ENCODE results near the gene KRTAP12-4.
A peak's percentile ranks its signal among the peaks of the same experiment; 100 is the strongest.

Gene KRTAP12-4

DNA sequence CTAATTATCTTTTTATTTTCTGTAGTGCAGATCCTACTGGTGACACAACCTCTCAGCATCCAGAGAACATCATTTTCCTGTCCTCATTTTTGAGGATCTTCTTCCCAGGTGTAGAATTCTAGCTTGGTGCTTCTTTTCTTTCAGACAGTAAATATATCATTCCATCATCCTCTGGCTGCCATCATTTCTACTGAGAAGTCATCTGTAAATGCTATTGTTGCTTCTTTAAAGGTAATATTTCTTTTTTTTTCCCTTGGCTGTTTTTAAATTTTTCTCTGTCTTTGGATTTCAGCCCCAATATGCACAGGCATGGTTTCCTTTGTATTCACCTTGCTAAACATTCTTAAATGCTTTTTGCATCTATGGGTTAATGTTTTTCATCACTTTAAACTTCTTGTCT is 30.9 kb downstream of the KRTAP12-4 start:
- ATAC-seq (ENCODE audit: insufficient read depth, low read depth) (no peak), DNase-seq (no peak)
- H3K4me3 ChIP-seq (ENCODE audit: low read depth in 1 of 2, low read length in 2 of 2): no peak overlapping the region
- H3K36me3 ChIP-seq (ENCODE audit: insufficient read depth, low read length): no peaks in the 10 kb centered on the region
- H3K4me2 ChIP-seq (ENCODE audit: insufficient read depth, low read length): no peak overlapping the region
- H4K20me1 ChIP-seq (ENCODE audit: insufficient read depth, low read length): no peaks in the 10 kb centered on the region
- H3K27me3 ChIP-seq (ENCODE audit: insufficient read depth, low read length, poor library complexity): no peaks in the 10 kb centered on the region
- TF ChIP-seq, protein P1, sequence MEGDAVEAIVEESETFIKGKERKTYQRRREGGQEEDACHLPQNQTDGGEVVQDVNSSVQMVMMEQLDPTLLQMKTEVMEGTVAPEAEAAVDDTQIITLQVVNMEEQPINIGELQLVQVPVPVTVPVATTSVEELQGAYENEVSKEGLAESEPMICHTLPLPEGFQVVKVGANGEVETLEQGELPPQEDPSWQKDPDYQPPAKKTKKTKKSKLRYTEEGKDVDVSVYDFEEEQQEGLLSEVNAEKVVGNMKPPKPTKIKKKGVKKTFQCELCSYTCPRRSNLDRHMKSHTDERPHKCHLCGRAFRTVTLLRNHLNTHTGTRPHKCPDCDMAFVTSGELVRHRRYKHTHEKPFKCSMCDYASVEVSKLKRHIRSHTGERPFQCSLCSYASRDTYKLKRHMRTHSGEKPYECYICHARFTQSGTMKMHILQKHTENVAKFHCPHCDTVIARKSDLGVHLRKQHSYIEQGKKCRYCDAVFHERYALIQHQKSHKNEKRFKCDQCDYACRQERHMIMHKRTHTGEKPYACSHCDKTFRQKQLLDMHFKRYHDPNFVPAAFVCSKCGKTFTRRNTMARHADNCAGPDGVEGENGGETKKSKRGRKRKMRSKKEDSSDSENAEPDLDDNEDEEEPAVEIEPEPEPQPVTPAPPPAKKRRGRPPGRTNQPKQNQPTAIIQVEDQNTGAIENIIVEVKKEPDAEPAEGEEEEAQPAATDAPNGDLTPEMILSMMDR (IDR thresholded peaks at IDR 0.05; ENCODE audit: borderline replicate concordance, extremely low read depth, low read length, poor library complexity, severe bottlenecking): no peak
- no peak for TF ChIP-seq EZH2 (IDR thresholded peaks at IDR 0.05; ENCODE audit: borderline replicate concordance, low read depth, low read length, severe bottlenecking)
- H3K4me1 ChIP-seq (ENCODE audit: insufficient read depth, low read length): no peaks in the 10 kb centered on the region
- H3K9ac ChIP-seq (ENCODE audit: low read depth, low read length): no peak overlapping the region
- no peak overlapping the region for H3K27ac ChIP-seq (ENCODE audit: low read length)
- peaks cover 14% of the 10 kb centered on the region for H3K9me3 ChIP-seq (ENCODE audit: insufficient read depth, low read length, severe bottlenecking)
- H2AFZ ChIP-seq (ENCODE audit: low read depth, low read length): no peak overlapping the region
- no peaks in the 10 kb centered on the region for H3K79me2 ChIP-seq (ENCODE audit: insufficient read depth, low read length)

DNA sequence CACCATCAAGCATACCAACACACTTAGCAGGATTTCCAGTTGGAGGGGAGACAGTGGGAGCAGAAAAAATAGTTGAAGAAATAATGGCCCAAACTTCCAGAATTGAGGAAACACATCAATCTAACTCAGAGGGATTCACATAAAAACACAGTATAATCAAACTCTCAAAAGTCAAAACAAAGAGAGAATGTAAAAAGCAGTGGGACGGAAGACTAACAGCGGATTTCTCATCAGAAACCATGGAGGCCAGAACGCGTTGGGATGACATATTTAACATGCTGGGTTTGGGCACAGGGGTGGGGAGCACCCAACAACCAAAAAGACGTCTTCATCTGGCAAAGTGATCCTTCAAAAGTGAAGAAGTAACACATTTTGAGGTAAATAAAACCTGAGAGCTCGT is 34.6 kb downstream of the KRTAP12-4 start:
- Histone ChIP-seq H3K27ac (ENCODE audit: low read length) (no peak overlapping the region), H3K4me2 (ENCODE audit: insufficient read depth, low read length) (no peak overlapping the region), H3K4me3 (ENCODE audit: low read depth in 1 of 2, low read length in 2 of 2) (no peak overlapping the region), H3K9ac (ENCODE audit: low read depth, low read length) (no peak overlapping the region), H3K27me3 (ENCODE audit: insufficient read depth, low read length, poor library complexity) (no peaks in the 10 kb centered on the region), H3K9me3 (ENCODE audit: insufficient read depth, low read length, severe bottlenecking) (peaks cover 16% of the 10 kb centered on the region), H4K20me1 (ENCODE audit: insufficient read depth, low read length) (no peaks in the 10 kb centered on the region), H3K4me1 (ENCODE audit: insufficient read depth, low read length) (no peaks in the 10 kb centered on the region), H2AFZ (ENCODE audit: low read depth, low read length) (no peak overlapping the region), H3K36me3 (ENCODE audit: insufficient read depth, low read length) (no peaks in the 10 kb centered on the region), H3K79me2 (ENCODE audit: insufficient read depth, low read length) (no peaks in the 10 kb centered on the region)
- TF ChIP-seq EZH2 (IDR thresholded peaks at IDR 0.05; ENCODE audit: borderline replicate concordance, low read depth, low read length, severe bottlenecking): no peak
- TF ChIP-seq, protein P1 (IDR thresholded peaks at IDR 0.05; ENCODE audit: borderline replicate concordance, extremely low read depth, low read length, poor library complexity, severe bottlenecking): no peak
- DNase-seq: no peak
- no peak for ATAC-seq (ENCODE audit: insufficient read depth, low read depth)

DNA sequence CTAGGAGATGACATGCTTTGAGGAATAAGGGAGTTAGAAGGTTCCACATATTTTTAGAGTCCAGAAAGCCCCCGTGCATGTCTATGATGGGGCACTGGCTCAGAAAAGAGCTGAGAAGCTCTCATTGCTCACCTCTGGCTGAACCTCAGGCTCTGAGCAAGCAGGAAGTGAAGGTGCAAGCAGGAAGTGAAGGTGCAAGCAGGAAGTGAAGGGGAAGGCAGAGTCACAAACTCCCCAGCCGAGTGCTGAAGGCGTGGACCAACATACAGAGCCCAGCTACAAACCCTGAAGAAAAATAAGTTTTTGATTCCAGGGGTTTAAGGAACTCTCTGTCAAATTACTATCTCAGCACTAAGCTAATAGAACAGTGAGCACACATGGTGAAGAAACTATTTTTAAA is 35.5 kb downstream of the KRTAP12-4 start:
- TF ChIP-seq EZH2 (IDR thresholded peaks at IDR 0.05; ENCODE audit: borderline replicate concordance, low read depth, low read length, severe bottlenecking): no peak
- TF ChIP-seq, protein P1 (IDR thresholded peaks at IDR 0.05; ENCODE audit: borderline replicate concordance, extremely low read depth, low read length, poor library complexity, severe bottlenecking): no peak
- Histone ChIP-seq H3K4me3 (ENCODE audit: low read depth in 1 of 2, low read length in 2 of 2) (no peak overlapping the region), H3K27ac (ENCODE audit: low read length) (no peak overlapping the region), H3K9ac (ENCODE audit: low read depth, low read length) (no peak overlapping the region), H2AFZ (ENCODE audit: low read depth, low read length) (no peak overlapping the region), H3K27me3 (ENCODE audit: insufficient read depth, low read length, poor library complexity) (no peaks in the 10 kb centered on the region), H4K20me1 (ENCODE audit: insufficient read depth, low read length) (no peaks in the 10 kb centered on the region), H3K79me2 (ENCODE audit: insufficient read depth, low read length) (no peaks in the 10 kb centered on the region), H3K4me2 (ENCODE audit: insufficient read depth, low read length) (no peak overlapping the region), H3K36me3 (ENCODE audit: insufficient read depth, low read length) (no peaks in the 10 kb centered on the region), H3K9me3 (ENCODE audit: insufficient read depth, low read length, severe bottlenecking) (peaks cover 17% of the 10 kb centered on the region), H3K4me1 (ENCODE audit: insufficient read depth, low read length) (no peaks in the 10 kb centered on the region)
- no peak for DNase-seq
- ATAC-seq (ENCODE audit: insufficient read depth, low read depth): 0 out of 3 replicates have a peak, but pooled peaks have one; percentile 39

DNA sequence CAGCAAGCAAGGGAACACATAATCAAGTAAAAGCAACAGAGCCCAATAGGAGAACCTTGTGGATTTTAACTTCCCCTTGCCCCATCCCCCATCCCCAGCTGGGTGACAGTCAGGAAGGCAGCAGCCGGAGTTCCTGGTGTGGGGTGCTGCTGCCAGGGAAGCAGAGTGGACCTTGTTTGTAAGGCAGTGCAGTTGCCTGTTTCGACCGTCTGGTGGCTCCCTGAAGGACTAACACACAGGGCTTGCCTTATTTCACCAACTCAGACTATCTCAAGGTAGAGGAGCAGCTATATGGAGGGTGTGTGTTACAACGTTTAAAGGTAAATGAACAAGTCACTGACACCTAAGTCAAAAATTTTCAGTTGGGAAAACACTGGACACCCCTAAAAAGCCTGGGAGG is 36.0 kb downstream of the KRTAP12-4 start:
- TF ChIP-seq, protein P1 (IDR thresholded peaks at IDR 0.05; ENCODE audit: borderline replicate concordance, extremely low read depth, low read length, poor library complexity, severe bottlenecking): no peak
- TF ChIP-seq EZH2 (IDR thresholded peaks at IDR 0.05; ENCODE audit: borderline replicate concordance, low read depth, low read length, severe bottlenecking): no peak
- H3K9ac ChIP-seq (ENCODE audit: low read depth, low read length): no peak overlapping the region
- H3K4me1 ChIP-seq (ENCODE audit: insufficient read depth, low read length): no peaks in the 10 kb centered on the region
- H2AFZ ChIP-seq (ENCODE audit: low read depth, low read length): no peak overlapping the region
- H3K4me2 ChIP-seq (ENCODE audit: insufficient read depth, low read length): no peak overlapping the region
- DNase-seq: no peak
- H3K79me2 ChIP-seq (ENCODE audit: insufficient read depth, low read length): no peaks in the 10 kb centered on the region
- no peaks in the 10 kb centered on the region for H4K20me1 ChIP-seq (ENCODE audit: insufficient read depth, low read length)
- no peak for ATAC-seq (ENCODE audit: insufficient read depth, low read depth)
- peaks cover 17% of the 10 kb centered on the region for H3K9me3 ChIP-seq (ENCODE audit: insufficient read depth, low read length, severe bottlenecking)
- no peaks in the 10 kb centered on the region for H3K36me3 ChIP-seq (ENCODE audit: insufficient read depth, low read length)
- H3K27me3 ChIP-seq (ENCODE audit: insufficient read depth, low read length, poor library complexity): no peaks in the 10 kb centered on the region
- no peak overlapping the region for H3K27ac ChIP-seq (ENCODE audit: low read length)
- H3K4me3 ChIP-seq (ENCODE audit: low read depth in 1 of 2, low read length in 2 of 2): no peak overlapping the region
